GM20431 (cell line): ENCODE data around the gene SAMSN1.
"Not testable (repeated sequence)": the region's sequence is repeated elsewhere in the genome, so short reads cannot be mapped to it uniquely, and the experiment has no call there.

ENCODE experiments used
- in situ Hi-C: fragments of 300-500 bp; cut with MseI, MboI; formaldehyde crosslinking; loops from one replicate; pipeline ENCODE4 v1.15.0; 2020; ENCODE audit warnings: low sequenced_read_pairs; ENCODE audit not compliant: unreplicated experiment

The SAMSN1 gene

GRCh38 chr21:14533499-14534428 lies 12.4 kb downstream of the SAMSN1 start:
- in situ Hi-C loops = no loop called here

DNA sequence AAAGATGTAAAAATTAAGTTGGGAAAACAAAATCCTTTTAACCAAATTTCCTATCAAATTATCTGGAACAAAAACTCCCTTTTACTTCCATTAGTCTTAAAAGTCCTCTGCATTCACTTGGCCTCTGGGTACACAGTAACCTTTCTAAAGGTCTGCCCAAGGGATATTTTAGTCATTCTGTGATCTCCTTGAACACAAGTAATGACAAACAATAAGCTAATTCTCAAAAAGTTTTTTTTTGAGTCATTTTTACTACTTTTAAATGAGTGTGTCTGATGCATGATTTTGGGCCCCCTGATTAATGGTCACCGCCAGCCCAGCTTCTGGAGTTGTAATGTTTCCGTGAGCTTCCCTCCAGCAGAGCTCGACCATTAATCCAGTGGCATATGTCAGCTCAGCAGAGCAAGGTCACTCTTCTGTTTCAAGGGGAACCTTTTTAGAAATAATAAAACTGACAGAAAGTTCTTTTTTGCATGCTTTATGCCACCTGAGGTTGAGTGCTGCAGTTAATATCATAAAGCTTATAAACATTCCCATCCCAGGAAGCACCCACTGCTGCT lies 14.3 kb downstream of the SAMSN1 start:
- in situ Hi-C loops = no loop called here

DNA sequence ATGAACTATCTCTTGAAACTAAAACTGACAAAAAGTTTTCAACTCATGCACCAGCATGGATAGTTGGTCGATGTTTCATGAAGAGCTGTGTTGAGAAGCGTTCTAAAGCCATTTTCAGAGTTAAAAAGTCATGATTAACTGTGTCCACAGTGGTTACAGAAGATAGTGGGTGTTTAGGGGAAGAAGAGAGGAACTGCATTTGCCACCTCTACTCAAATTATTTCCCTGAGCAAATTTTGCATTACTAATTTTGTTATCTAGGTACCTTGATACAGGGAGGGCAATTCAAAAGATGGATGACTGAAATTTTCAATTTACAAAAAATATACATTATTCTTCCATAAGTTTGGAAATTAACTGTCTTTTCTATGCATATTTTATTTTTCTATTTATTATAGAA lies 15.5 kb downstream of the SAMSN1 start:
- in situ Hi-C loops = no loop called here

GRCh38 chr21:14528815-14529214 lies 17.3 kb downstream of the SAMSN1 start:
- in situ Hi-C loops = no loop called here

GRCh38 chr21:14527696-14528652 lies 18.1 kb downstream of the SAMSN1 start:
- in situ Hi-C loops = no loop called here

- in situ Hi-C loops = no loop called here
Measured at GRCh38 chr21:14526836-14527695, 19.0 kb downstream of the SAMSN1 start.

DNA sequence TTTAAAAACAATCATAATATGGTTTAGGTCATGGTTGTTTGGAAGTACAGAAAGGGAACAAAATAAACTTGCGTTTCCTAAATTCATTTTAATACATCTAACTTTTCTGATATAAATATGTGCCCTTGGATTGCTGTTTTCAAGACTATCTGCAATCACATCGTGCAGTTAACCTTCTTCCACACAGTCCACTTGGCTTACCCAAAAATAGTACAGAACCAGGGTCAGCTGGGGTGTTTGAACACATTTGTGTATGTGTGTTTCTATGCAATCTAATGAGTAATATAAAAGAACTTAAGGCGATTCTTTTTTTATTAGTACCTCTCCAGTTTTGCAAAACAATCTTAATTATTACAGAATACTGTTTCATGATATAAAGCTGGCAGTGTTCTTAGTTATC lies 19.9 kb downstream of the SAMSN1 start:
- in situ Hi-C loops = no loop called here

DNA sequence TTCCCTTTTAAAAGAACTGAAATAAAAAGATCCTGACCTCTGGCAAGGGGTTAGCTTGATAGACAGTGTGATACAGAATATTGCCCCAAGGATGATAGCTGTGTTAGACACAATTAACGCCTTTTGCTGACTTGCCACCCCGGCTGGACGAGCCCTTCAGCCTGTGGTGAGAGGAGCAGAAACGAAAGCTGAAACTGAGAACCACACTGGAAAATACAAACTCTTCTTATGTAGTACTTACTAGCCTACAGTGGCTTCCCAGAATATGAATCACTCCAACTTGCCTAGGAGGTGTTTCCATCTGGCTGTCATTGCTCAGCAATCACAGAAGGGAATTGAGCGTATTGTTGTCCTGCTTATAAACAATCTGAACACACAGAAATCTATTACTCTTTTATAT lies 22.9 kb downstream of the SAMSN1 start:
- in situ Hi-C loops = no loop called here

- in situ Hi-C loops = no loop called here
Measured at GRCh38 chr21:14522736-14523135, 23.4 kb downstream of the SAMSN1 start.

DNA sequence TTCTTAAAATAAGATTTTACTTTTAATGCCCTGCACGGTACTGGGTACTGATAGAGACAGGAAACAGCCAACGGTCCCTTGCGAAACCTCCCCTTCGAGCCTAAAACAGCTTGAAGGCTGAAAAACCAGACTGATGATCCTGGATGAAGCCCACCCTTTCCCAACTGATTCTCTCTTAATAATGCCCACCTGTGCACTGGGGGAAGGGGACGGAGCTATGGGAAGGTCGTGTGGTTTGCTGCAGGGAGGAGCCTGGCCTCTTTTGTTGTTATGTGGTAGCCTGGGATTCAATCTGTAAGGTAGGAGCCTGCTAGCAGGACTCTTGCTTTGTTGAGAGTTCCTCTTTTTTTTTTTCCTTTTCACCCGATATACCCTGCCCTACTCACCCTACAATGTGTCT lies 25.6 kb downstream of the SAMSN1 start:
- in situ Hi-C loops = no loop called here

DNA sequence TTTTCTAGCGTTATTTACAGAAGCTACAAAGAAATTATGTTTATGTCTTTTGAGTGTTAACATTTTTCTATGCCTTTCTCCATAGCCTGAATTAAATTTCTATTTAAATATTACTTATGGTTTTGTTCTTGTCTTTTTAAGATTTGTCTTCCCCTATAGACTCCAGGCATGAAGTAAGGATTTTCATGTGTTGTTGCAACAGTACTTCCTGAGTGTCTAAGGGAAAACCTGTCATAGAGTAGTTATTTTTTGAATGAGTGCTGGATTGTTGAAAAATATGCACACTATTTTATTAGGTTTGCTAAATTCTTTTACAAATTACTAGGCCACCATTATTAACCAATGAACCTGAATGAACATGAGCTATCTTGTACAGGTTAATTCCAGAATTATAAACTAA lies 27.1 kb downstream of the SAMSN1 start:
- in situ Hi-C loops = no loop called here

GRCh38 chr21:14513804-14514203 lies 32.3 kb downstream of the SAMSN1 start:
- in situ Hi-C loops = no loop called here

DNA sequence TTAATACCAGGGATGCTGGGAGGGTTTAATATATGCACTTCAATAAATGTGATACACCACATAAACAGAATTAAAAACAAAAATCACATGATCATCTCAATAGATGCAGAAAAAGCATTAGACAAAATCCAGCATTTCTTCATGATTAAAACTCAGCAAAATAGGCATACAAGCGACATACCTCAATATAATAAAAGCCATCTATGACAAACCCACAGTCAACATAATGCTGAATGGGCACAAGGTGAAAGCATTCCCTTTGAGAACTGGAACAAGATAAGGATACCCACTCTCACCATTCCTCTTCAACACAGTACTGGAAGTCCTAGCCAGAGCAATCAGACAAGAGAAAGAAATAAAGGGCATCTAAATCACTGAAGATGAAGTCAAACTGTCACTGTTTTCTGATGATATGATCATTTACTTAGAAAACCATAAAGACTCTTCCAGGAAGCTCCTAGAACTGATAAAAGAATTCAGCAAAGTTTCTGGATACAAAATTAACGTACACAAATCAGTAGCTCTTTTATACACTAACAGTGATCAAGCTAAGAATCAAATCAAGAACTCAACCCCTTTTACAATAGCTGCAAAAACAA lies 39.2 kb downstream of the SAMSN1 start:
- in situ Hi-C loops = not testable (repeated sequence)

DNA sequence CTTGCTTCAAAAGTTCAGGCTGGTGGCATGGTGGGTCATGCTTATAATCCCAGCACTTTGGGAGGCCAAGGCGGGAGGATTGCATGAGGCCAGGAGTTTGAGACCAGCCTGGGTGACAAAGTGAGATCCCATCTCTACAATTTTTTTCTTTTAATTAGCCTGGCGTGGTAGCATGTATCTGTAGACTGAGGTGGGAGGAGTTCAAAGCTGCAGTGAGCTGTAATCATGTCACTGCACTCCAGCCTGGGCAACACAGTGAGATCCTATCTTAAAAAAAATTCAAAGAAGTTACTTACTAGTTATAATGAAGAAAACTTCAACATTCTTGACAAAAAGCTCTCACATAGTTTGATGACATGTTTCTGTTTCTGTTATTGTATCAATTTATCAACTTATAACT lies 45.2 kb downstream of the SAMSN1 start:
- in situ Hi-C loops = no loop called here

DNA sequence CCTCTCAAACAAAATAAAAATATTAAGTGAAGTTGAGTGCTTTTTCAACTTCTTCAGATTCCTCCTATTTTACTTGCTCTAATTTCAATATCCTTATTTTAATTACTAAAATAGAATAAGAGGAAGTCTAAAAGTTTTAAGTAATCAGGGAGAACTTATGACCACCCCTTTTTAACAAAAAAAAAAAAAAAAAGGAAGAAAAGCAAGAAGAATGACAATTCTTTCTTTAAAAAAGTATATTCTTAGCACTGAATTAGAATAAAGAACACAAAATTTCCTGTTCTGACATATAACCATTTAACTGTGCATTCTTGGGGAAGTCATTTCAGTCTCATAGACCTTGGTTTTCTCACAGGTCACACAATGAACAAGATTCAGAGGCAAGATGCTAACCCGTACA lies 46.8 kb downstream of the SAMSN1 start:
- in situ Hi-C loops = no loop called here

DNA sequence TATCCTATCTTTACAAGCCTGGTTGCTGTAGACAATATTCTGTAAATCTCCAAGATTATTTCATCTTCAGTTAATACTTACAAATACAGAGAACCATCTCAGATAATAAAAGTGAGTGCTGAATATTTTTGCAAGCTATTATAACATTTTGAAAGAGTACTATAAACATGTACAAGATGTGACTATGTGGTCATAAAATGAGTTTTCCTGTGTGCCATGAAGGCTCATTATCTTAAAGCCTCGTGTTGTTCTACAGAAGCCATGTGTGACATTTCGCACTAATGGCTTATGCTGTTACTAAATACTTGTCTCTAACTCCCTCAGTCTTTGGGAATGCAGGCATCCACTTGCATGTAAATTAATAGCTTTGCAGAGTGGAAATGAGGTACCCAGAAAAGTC lies 48.3 kb downstream of the SAMSN1 start:
- in situ Hi-C loops = no loop called here

- in situ Hi-C loops = no loop called here
Measured at GRCh38 chr21:14495075-14495474, 51.0 kb downstream of the SAMSN1 start.

GRCh38 chr21:14494181-14494580 lies 51.9 kb downstream of the SAMSN1 start:
- in situ Hi-C loops = not testable (repeated sequence)

- in situ Hi-C loops = no loop called here
Measured at GRCh38 chr21:14493731-14494130, 52.4 kb downstream of the SAMSN1 start.
